GM21381 (cell line): ENCODE measurements around the gene MFSD11.
"Not testable (repeated sequence)": the region's sequence is repeated elsewhere in the genome, so short reads cannot be mapped to it uniquely, and the experiment has no call there.

Experiments used
- ATAC-seq: cut with Tn5 transposase; IDR thresholded peaks from one replicate; pipeline ENCODE4 v1.9.1; 2021; ENCODE audit warnings: mild to moderate bottlenecking, moderate library complexity; ENCODE audit not compliant: unreplicated experiment

Gene MFSD11

DNA sequence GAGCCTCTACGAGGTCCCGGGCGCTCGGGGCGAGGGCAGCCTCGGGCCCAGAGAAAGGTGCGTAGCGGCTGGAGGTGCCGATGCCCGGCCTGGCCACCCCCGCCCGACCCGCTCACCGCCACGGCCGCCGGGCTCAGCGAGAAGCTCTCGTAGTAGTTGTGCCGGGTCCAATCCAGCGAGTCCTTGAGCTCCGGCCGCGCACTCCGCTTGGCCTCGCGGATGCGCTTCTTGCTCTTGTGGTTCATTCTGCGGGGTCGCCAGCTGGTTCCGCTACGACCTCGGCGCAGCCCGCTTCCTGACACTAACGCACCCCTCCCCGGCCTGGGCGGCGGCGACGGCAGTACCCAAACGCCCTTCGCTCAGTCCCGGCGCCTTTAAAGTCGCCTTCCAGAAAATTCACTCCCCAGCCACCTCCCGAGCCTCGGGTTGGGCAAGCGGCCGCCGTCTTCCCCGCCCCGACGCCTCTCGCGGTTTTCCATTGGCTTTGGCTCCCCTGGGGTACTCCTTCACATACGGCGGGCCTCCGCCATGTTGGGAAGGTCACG is 11.6 kb upstream of the MFSD11 start, which contains the start of gene JMJD6:
Gene JMJD6, minus strand, starts transcription at position 376 of the 545 bp plus-strand sequence. Its CDS starts 131 bp downstream, at position 245.
- ATAC-seq = peak; percentile 73

DNA sequence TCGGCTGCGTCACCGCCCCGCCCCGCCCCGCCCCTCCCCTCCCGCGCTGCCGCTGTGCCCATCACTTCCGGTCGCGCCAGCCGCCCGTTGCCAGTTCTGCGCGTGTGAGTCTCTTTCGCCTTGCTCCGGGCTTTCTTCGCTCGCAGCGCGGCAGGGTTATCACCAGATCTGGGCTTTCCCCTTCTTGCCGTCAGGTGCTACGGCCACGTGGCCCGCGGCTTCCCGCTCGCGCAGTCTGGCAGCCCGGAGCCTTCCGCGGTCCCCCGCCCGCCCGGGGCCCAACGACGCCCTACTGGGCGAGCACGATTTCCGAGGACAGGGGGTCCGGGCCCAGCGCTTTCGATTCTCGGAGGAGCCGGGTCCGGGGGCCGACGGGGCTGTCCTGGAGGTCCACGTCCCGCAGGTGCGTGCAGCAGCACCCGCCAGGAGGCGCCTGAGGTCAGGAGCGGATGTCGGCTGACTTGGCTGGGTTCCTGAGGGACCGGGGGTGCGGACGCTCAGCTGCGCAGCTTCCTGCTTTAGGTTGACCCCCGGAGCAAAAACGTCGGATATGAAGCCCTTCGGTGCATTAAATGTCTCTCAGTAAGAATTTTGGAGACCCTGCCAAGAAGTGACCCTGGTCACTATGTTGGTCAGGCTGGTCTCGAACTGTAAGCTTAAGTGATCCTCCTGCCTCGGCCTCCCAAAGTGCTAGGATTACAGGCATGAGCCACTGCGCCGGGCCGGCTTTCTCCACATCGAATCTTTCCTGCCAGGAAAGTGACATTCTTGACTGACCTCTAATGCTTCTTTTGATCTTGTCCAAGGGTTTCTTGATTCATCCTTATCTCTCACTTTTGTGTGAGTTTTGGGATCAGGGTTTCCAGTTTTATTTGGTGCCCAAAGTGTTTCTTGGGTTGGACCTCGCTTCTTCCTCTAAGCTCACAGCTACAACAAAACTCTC is 10.9 kb upstream of the MFSD11 start, which contains the start of gene METTL23:
Gene METTL23, plus strand, starts transcription at position 64 of the 943 bp plus-strand sequence. CDS start 2,872 bp downstream, outside the sequence.
- ATAC-seq = peak; percentile 43

DNA sequence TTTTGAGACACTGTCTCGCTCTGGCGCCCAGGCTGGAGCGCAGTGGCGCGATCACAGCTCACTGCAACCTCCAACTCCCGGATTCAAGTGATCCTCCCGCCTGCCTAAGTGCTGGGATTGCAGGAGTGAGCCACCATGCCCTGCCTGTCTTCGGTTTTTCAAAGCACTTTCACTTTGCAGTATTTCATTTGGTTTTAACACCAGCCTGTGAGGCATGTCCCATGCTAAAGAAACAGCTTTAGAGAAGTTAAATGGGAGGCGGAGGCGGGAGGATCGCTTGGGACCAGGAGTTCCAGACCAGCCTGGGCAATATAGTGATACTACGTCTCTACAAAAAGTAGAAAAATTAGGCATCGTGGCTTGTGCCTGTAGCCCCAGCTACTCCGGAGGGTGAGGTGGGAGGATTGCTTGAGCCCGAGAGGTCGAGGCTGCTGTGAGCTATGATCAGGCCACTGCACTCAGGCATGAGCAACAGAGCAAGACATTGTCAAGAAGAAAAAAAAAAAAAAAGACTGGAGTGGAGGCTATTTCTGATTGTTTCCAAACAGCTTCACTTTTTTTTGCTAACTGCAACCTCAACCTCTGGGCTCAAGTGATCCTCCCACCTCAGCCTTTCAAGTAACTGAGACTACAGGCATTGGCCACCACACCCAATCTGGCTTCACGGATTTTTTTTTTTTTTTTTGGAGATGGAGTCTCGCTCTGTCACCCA is 10.0 kb upstream of the MFSD11 start:
- ATAC-seq = no peak

DNA sequence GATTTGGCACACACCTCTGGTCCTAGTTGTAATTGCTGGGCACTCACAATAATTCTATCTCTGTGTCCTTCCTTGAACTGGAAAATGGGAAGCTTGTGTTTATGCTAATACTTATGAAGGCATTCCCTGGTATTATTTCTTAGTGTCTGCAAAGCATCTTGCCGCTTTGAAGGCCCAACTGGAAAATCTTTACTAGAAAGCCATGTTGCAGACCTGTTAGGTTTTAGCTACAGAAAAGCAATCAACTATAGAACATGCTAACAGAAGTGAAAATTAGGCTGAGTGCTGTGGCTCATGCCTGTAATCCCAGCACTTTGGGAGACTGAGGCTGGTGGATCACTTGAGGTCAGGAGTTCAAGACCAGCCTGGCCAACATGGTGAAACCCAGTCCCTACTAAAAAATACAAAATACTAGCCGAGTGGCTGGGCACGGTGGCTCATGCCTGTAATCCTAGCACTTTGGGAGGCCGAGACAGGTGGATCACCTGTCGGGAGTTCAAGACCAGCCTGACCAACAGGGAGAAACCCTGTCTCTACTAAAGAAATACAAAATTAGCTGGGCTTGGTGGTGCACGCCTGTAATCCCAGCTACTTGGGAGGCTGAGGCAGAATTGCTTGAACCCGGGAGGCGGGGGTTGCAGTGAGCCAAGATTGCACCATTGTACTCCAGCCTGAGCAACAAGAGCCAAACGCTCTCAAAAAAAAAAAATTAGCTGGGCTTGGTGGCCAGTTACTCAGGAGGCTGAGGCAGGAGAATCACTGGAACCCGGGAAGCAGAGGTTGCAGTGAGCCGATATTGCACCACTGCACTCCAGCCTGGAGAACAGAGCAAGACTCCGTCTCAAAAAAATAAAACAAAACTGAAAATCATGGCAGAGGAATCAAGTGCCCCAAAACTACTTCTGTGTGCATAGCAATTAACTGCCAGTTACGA is 5.9 kb upstream of the MFSD11 start:
- not testable (repeated sequence) for ATAC-seq

GRCh38 chr17:76732734-76733617 is 4.9 kb upstream of the MFSD11 start:
- ATAC-seq = no peak

GRCh38 chr17:76733618-76733957 is 4.3 kb upstream of the MFSD11 start:
- no peak for ATAC-seq

GRCh38 chr17:76734080-76734840 is 3.7 kb upstream of the MFSD11 start:
- no peak for ATAC-seq

GRCh38 chr17:76735006-76735405 is 2.9 kb upstream of the MFSD11 start:
- no peak for ATAC-seq

DNA sequence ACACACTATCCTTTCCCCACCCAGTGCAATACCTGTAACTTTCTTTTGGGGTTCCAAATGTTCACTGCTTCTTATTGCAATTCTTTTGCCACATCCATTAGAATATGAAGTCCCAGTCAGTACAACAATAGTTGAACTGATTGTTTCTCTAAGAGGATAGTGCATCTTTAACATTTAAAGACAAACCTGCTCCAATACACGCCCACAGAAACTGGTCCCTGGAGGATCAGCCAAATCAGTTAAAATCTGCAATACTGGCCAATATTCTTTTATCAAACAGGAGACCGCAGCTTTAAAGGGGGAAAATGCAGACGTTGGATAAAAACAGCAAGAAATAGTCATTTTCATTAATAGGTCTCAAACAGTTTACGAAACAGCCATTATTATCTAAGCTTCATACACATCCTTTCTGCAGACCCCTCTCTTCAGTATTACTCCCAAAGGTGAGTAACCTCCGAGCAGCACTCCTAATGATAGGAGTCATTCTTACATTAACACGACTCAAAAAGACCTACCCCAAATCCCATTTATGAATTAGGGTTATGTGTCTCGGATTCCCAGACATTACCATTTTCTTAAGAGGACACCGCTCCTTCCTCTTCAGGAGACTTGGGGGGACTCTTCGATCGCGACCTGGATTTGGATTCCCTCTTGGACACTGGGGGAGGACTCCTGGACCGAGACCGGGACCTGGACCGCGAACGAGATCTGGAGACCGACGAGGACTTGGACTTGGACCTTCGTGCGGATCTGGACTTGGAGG is 2.2 kb upstream of the MFSD11 start:
- no peak for ATAC-seq

DNA sequence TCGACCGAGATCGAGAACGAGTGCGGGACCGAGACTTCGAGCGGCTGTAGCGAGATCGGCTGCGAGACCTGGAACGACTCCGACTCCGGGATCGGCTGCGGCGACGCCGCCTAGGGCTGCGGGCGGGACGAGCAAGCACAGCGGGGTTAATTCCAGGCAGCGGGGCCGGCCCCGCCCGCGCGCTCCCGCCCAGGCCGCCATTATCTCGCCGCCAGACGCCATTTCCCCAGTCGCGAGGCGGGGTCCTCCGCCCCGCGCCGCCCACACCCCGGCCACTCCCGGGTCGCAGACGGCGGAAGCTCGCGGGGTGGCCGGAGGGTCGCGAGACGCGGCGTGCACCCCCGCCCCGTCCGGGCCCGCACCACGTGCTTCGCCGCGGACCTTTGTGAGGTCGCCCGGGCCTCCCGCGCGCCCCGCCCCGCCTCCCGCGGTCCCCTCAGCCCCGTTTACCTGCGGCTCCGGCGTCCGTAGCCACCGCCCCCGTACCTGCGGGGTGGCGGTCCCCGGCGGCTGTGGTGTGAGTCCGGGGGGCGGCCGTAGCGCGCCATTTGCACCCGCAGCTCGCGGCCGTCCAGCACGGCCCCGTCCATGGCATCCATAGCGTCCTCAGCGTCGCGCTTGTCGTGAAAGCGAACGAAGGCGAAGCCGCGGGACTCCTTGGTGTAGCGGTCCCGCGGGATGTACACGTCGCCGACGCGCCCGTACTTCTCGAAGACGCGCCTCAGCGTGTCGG is 1.4 kb upstream of the MFSD11 start:
- no peak for ATAC-seq

- ATAC-seq = peak; percentile 64
Observed at GRCh38 chr17:76737082-76737675, 740 bp upstream of the MFSD11 start, which contains the start of gene SRSF2. TSS of gene SRSF2 (minus strand) at chr17:76737331. CDS start at chr17:76737160, 171 bp downstream.

DNA sequence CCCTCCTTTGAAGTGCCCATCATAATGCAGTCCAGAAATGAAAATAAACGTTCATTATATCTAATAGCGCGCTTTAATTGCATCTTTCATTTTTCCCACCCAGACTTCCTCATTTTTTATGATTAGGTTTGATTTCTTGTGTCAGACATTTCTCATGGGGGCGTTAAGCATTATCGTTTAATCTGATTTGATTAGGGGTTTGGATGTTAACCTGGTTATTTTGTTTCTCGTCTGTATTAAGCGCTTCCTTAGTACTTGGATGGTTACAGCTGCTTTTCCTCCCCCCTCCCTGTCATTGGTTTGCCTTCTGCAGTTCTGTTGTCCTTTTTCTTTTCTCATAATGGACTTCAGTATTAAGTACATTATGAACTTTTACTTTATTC is 540 bp downstream of the MFSD11 start:
- no peak for ATAC-seq

DNA sequence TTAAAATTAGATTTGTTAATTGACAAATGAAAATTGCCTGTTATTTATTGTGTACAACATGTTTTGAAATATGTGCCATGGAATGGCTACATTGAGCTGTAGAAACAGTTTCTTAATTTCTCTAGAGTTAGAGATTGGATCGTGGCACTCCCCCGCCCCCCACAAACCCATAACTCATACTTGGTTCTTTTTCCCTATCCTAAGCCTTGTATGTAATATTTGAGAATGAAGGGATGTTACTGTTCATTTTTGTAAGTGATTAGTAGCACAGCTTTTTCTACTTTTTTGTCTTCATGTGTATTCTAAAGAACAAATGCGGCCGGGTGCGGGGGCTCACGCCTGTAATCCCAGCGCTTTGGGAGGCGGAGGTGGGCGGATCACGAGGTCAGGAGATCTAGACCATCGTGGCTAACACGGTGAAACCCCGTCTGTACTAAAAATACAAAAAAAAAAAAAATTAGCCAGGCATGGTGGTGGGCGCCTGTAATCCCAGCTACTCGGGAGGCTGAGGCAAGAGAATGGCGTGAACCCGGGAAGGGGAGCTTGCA is 1.7 kb downstream of the MFSD11 start:
- not testable (repeated sequence) for ATAC-seq

- no peak for ATAC-seq
Observed at GRCh38 chr17:76740329-76741118, 2.6 kb downstream of the MFSD11 start.

DNA sequence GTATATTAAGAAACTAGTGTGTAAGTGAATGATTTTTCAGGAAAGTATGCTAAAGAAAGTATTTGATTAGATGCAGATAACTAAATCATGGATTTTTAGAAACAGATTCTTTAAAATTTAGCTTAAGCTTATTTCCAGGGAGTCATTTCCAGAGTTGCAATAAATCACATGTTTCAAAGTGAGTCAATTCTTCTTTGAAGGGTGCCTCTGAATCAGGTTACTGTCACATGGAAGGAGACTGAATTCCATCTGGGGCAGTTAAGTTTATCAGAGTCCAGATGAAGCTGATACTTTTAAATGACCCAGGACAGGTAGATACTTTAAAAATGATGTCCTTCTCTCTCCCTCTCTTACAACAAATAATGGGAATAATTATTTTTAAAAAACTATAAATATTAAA is 5.0 kb downstream of the MFSD11 start:
- ATAC-seq = no peak

DNA sequence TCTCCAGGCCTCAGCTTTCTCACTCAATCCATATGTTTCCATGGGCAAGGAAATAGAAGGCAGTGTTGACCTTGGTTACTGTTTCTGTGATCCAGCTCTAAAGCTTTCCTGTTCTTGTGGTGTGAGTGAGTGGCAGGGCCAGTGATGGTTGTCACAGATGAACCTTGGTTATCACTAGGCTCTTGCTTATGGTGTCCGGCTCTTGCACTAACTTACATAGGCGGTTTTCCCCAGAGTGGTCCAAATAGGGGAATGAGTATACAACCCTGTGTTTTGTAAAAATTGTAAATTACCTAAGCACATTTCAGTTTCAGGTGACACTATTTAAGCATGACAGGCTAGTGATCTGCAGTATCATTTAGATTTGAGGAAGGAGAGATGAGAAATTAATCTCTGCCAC is 6.8 kb downstream of the MFSD11 start:
- no peak for ATAC-seq
